Stimulated activated CD4-positive, alpha-beta T cell treated with anti-CD3 and anti-CD28 coated beads, Interleukin-12 subunit alpha, Interleukin-12 subunit beta, amount 100 ng/mL, for 4 hours (primary cell): ENCODE data around the gene RAB13.

Source experiments
- DNase-seq: peaks from one replicate; pipeline ENCODE4 v3.0.0-alpha.2; 2020

Gene RAB13

GRCh38 chr1:153932156-153933131 lies 53.7 kb downstream of the RAB13 start:
- DNase-seq: no peak
